Prostate gland (tissue), 2 donors: Measurements from ENCODE around the gene CAPS. TPM values are rescaled to one million over a fixed set of nuclear protein-coding genes. Genes with fewer than 3 reads are reported as not detected.

Source experiments
- DNase-seq: peaks from one replicate; pipeline ENCODE4 v3.0.0-alpha.2; 2019; ENCODE audit warnings: low spot score
- H3K27ac ChIP-seq, 2 donors: fragments of 200-600 bp; sonication (generic); 2 replicates each; pipeline ENCODE4 v1.5.1; 2017 to 2019
- H3K27me3 ChIP-seq: fragments of 200-600 bp; sonication (generic); replicated peaks from 2 replicates; pipeline ENCODE4 v1.5.1; 2019; ENCODE audit not compliant: insufficient read depth
- H3K36me3 ChIP-seq, 2 donors: fragments of 200-600 bp; sonication (generic); 1 replicate in 1 of 2; 2 replicates in 1 of 2; pipeline versions ENCODE4 v1.5.1 to v1.8.1; 2017 to 2019
- H3K4me1 ChIP-seq: fragments of 200-600 bp; sonication (generic); replicated peaks from 2 replicates; pipeline ENCODE4 v1.5.1; 2019
- H3K4me3 ChIP-seq, 2 donors: fragments of 200-600 bp; sonication (generic); 2 replicates each; pipeline ENCODE4 v1.5.1; 2017 to 2019
- H3K9me3 ChIP-seq: fragments of 200-600 bp; sonication (generic); 2 replicates; pipeline ENCODE4 v1.5.1; 2017
- CTCF ChIP-seq, 4 experiments: fragments of 200-600 bp in 2 of 4; fragments of 450-650 bp in 2 of 4; sonication (generic) in 2 of 4; IDR thresholded peaks; 1 replicate in 3 of 4; 2 replicates in 1 of 4; pipeline ENCODE4 v1.5.1; 2016 to 2019; ENCODE audit warnings: antibody characterized with exemption in 4 of 4, mild to moderate bottlenecking in 2 of 4, moderate library complexity in 2 of 4
- POLR2A ChIP-seq: fragments of 450-650 bp; IDR thresholded peaks from one replicate; pipeline ENCODE4 v1.6.1; 2016; ENCODE audit warnings: antibody characterized with exemption, mild to moderate bottlenecking
- POLR2AphosphoS5 ChIP-seq: sonication (generic); formaldehyde crosslinking; IDR thresholded peaks from one replicate; pipeline ENCODE4 v1.6.1; 2017; ENCODE audit warnings: antibody characterized with exemption
- WGBS: methylation state at CpG from one replicate; pipeline ENCODE4 v1.1.5; 2018; 5-methylcytosine and 5-hydroxymethylcytosine counted together
- intact Hi-C: fragments of 100-400 bp; cut with DNase I; formaldehyde crosslinking; loops from one replicate; pipeline ENCODE4 v1.14.2; 2022
- total RNA-seq, 2 donors: library from RNA; depleted of rRNA; stranded (reverse); fragments of >200 nt; gene quantifications; one replicate each; pipeline ENCODE4 v1.1.0, GENCODE V29; 2016

The CAPS gene
- total RNA-seq, 2 donors from 2014 or later: 27.9 to 36.8 TPM

DNA sequence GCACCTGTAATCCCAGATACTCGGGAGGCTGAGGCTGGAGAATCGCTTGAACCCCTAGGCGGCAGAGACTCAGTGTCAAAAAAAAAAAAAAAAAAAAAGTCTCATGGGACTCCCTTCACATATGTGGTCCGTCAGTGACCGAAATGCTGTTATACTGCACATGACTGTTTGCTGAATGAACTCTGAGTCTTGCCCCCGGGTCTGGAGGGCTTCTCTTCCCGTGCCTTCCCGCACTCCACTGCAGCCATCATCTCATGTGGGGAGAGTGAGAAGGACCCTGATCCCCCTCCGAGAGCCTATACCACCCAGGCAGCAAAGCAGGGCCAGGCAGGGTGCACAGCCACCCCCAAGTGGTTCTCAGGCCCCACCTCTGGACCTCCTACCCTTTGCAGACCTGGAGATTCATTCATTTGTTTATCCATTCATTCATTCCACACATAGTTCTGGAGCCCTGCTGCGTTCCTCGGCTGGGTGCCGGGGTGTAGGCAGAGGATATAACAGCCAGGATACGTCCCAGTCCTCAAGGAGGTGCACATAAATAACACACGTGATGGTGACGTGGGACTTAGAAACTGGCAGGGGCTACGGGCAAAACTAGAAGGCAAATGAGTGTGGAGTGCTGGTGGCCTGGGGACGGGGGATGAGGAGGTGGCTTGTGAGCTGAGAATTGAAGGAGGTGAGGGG lies 24.6 kb upstream of the CAPS start:
- TF ChIP-seq POLR2AphosphoS5: no peak
- no peak for TF ChIP-seq CTCF (IDR thresholded peaks at IDR 0.05)
- TF ChIP-seq POLR2A: no peak
- DNase-seq: no peak
- no peak overlapping the region for H3K4me3 ChIP-seq
- H3K4me1 ChIP-seq: no peaks in the 10 kb centered on the region
- no peak overlapping the region for H3K27ac ChIP-seq
- intact Hi-C loops: no loop called here
- H3K36me3 ChIP-seq: no peaks in the 10 kb centered on the region
- no peaks in the 10 kb centered on the region for H3K9me3 ChIP-seq
- H3K27me3 ChIP-seq: no peaks in the 10 kb centered on the region
- 63% methylated on average over 17 of the region's 17 CpGs for WGBS

DNA sequence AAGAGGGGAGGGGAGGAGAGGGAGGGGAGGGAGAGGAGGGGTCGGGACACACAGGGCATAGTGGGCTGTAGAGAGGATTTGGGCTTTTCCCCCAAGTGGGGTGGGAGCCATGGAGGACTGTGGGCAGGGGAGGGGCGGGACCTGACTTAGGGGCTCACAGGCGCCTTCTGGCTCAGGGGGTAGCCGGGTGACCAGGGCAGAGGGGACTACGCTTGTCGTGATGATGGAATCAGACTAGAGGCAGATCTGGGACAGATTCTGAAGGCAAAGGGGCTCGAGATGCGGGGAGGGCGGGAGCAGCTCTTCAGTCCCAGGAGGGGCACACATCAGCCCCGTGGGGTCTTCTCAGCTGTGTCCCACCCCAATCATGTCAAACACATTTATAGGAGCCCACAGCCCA lies 24.0 kb upstream of the CAPS start:
- intact Hi-C loops: no loop called here
- H3K4me3 ChIP-seq: no peak overlapping the region
- DNase-seq: no peak
- TF ChIP-seq POLR2A (no peak), CTCF (IDR thresholded peaks at IDR 0.05) (no peak), POLR2AphosphoS5 (no peak)
- no peaks in the 10 kb centered on the region for H3K9me3 ChIP-seq
- WGBS: 35% methylated on average over 10 of the region's 10 CpGs
- H3K27ac ChIP-seq: no peak overlapping the region
- no peaks in the 10 kb centered on the region for H3K4me1 ChIP-seq
- H3K36me3 ChIP-seq: no peaks in the 10 kb centered on the region
- no peaks in the 10 kb centered on the region for H3K27me3 ChIP-seq

- no peak overlapping the region for H3K4me3 ChIP-seq
- H3K36me3 ChIP-seq: no peaks in the 10 kb centered on the region
- no peaks in the 10 kb centered on the region for H3K27me3 ChIP-seq
- no peak for DNase-seq
- no peaks in the 10 kb centered on the region for H3K4me1 ChIP-seq
- TF ChIP-seq POLR2AphosphoS5 (no peak), CTCF (IDR thresholded peaks at IDR 0.05) (no peak), POLR2A (no peak)
- no peaks in the 10 kb centered on the region for H3K9me3 ChIP-seq
- 62% methylated on average over 4 of the region's 4 CpGs for WGBS
- intact Hi-C loops: no loop called here
- H3K27ac ChIP-seq: no peak overlapping the region
Observed at GRCh38 chr19:5891572-5891937, 22.5 kb upstream of the CAPS start.

GRCh38 chr19:5891938-5892771 lies 21.9 kb upstream of the CAPS start:
- no peaks in the 10 kb centered on the region for H3K4me1 ChIP-seq
- H3K27ac ChIP-seq: no peak overlapping the region
- H3K36me3 ChIP-seq: no peaks in the 10 kb centered on the region
- no peaks in the 10 kb centered on the region for H3K9me3 ChIP-seq
- no peak overlapping the region for H3K4me3 ChIP-seq
- intact Hi-C loops: loop anchor here (1.0 to 2.0 kb wide), 2 partner anchors 63 to 88 kb away; no protein-coding TSS in a partner anchor
- WGBS: 7% methylated on average over 48 of the region's 48 CpGs
- H3K27me3 ChIP-seq: no peaks in the 10 kb centered on the region
- peak; percentile 14 for TF ChIP-seq POLR2AphosphoS5
- peak in 3 of 4 experiments; percentile 61 to 77 (median 74) for TF ChIP-seq CTCF (IDR thresholded peaks at IDR 0.05)
- no peak for TF ChIP-seq POLR2A
- no peak for DNase-seq
